Stimulated activated CD4-positive, alpha-beta T cell treated with anti-CD3 and anti-CD28 coated beads, Interleukin-1b, Interleukin-23, amount 100 ng/mL, for 24 hours (primary cell): Measurements from ENCODE around the gene NEUROD1.

Experiments
- DNase-seq, 4 experiments: peaks; one replicate each; pipeline ENCODE4 v3.0.0-alpha.2; 2020; ENCODE audit warnings: low read depth in 4 of 4, low spot score in 1 of 4

NEUROD1 gene

GRCh38 chr2:181643151-181643550 lies 37.2 kb downstream of the NEUROD1 start:
- DNase-seq = no peak

GRCh38 chr2:181642086-181642485 lies 38.2 kb downstream of the NEUROD1 start:
- DNase-seq = no peak

GRCh38 chr2:181639686-181640085 lies 40.6 kb downstream of the NEUROD1 start:
- no peak for DNase-seq

- no peak for DNase-seq
These were observed 47.5 kb downstream of the NEUROD1 start for GRCh38 chr2:181632733-181633401.

- no peak for DNase-seq
These were observed 51.4 kb downstream of the NEUROD1 start for GRCh38 chr2:181628590-181629585.

- DNase-seq = no peak
These were observed 52.8 kb downstream of the NEUROD1 start for GRCh38 chr2:181627545-181627944.

- no peak for DNase-seq
These were observed 53.6 kb downstream of the NEUROD1 start for GRCh38 chr2:181626671-181627070.
